GM12878 (cell line): ENCODE measurements around the gene PSMC3. TPM values are rescaled to one million over a fixed set of nuclear protein-coding genes. Genes with fewer than 3 reads are reported as not detected.

Source experiments
- ATAC-seq: fragments of 200-7000 bp; cut with Tn5 transposase; 3 replicates; pipeline ENCODE4 v1.9.1; 2020; ENCODE audit warnings: mild to moderate bottlenecking, moderate library complexity
- BruUV-seq: library from RNA; stranded (reverse); fragments of 400-500 nt; replicated peaks from 2 replicates; lab custom pipeline; 2021; lab: Mats Ljungman, UMichigan
- CTCF ChIA-PET: fragments of 300-600 bp; sonication (Branson Sonifier 250); formaldehyde crosslinking; extraction: SDS; loops from one replicate; lab custom pipeline; 2021; ENCODE audit warnings: inconsistent platforms; lab: Yijun Ruan, JAX
- POLR2A ChIA-PET: fragments of 350-600 bp; formaldehyde crosslinking; extraction: SDS; loops from one replicate; lab custom pipeline; 2021; ENCODE audit warnings: inconsistent platforms; lab: Charles Lee
- RAD21 ChIA-PET: fragments of 300-600 bp; sonication (Branson Sonifier 250); formaldehyde crosslinking; loops from one replicate; lab custom pipeline; 2023; ENCODE audit warnings: antibody characterized with exemption; ENCODE audit not compliant: unreplicated experiment; lab: Charles Lee
- SMC1A ChIA-PET: fragments of 300-600 bp; sonication (Branson Sonifier 250); formaldehyde crosslinking; loops from one replicate; lab custom pipeline; 2023; ENCODE audit not compliant: unreplicated experiment, uncharacterized antibody; lab: Charles Lee
- DNase-seq: peaks from one replicate; pipeline ENCODE4 v3.0.0-alpha.2; 2011; ENCODE audit warnings: low read depth, low spot score
- FAIRE-seq: peaks from 3 replicates; lab custom pipeline; 2011; peaks lifted over from hg19 to GRCh38; lab: Jason Lieb, UNC
- H2AFZ ChIP-seq: 2 replicates; pipeline ENCODE4 v1.6.0; 2011; ENCODE audit warnings: low read depth, low read length, control low read depth; ENCODE audit not compliant: control insufficient read depth
- H3K27ac ChIP-seq: 2 replicates; pipeline ENCODE4 v1.5.1; 2011; ENCODE audit warnings: control low read depth; ENCODE audit not compliant: control insufficient read depth, insufficient read depth
- H3K27me3 ChIP-seq, 2 experiments: replicated peaks in 1 of 2; 2 replicates each; pipeline versions ENCODE4 v1.6.0 to v1.6.1; 2011; ENCODE audit warnings: low read length in 1 of 2; ENCODE audit not compliant: control insufficient read depth in 2 of 2, insufficient read depth in 2 of 2
- H3K36me3 ChIP-seq, 2 experiments: 2 replicates each; pipeline ENCODE4 v1.5.1; 2011; ENCODE audit warnings: low read length in 1 of 2; ENCODE audit not compliant: control insufficient read depth in 2 of 2, insufficient read depth in 2 of 2
- H3K4me1 ChIP-seq: 2 replicates; pipeline ENCODE4 v1.6.1; 2011; ENCODE audit warnings: mild to moderate bottlenecking, low read length, moderate library complexity, mixed read lengths; ENCODE audit not compliant: control insufficient read depth, insufficient read depth
- H3K4me2 ChIP-seq: 2 replicates; pipeline ENCODE4 v1.6.0; 2011; ENCODE audit warnings: control low read depth; ENCODE audit not compliant: control insufficient read depth, insufficient read depth
- H3K4me3 ChIP-seq: fragments of 200-600 bp; sonication (generic); 2 replicates; pipeline ENCODE4 v1.5.1; 2016
- H3K79me2 ChIP-seq: 2 replicates; pipeline ENCODE4 v1.6.0; 2011; ENCODE audit warnings: low read length; ENCODE audit not compliant: control insufficient read depth, insufficient read depth
- H3K9ac ChIP-seq: 2 replicates; pipeline ENCODE4 v1.8.0; 2011; ENCODE audit warnings: low read length, control low read depth, mixed read lengths; ENCODE audit not compliant: control insufficient read depth, insufficient read depth
- H3K9me3 ChIP-seq: replicated peaks from 3 replicates; pipeline ENCODE4 v1.5.1; 2011; ENCODE audit warnings: mild to moderate bottlenecking, low read length; ENCODE audit not compliant: control insufficient read depth, insufficient read depth
- H4K20me1 ChIP-seq: 2 replicates; pipeline ENCODE4 v1.6.0; 2011; ENCODE audit not compliant: control insufficient read depth, insufficient read depth
- ASH2L ChIP-seq: fragments of 300-600, 200-600 bp; sonication (generic); IDR thresholded peaks from 2 replicates; pipeline ENCODE4 v1.6.1; 2017; ENCODE audit warnings: low read depth, mild to moderate bottlenecking, borderline replicate concordance
- BCL11A ChIP-seq: IDR thresholded peaks from 2 replicates; pipeline ENCODE4 v1.6.1; 2011; ENCODE audit warnings: low read depth, low read length
- CBFB ChIP-seq: IDR thresholded peaks from 2 replicates; pipeline ENCODE4 v1.6.1; 2016; ENCODE audit warnings: antibody characterized with exemption, low read depth
- EED ChIP-seq: sonication (generic); IDR thresholded peaks from 2 replicates; pipeline ENCODE4 v1.6.1; 2016; ENCODE audit warnings: antibody characterized with exemption, low read depth
- HDAC2 ChIP-seq: fragments of 200-600 bp; sonication (generic); IDR thresholded peaks from 2 replicates; pipeline ENCODE4 v1.6.1; 2017
- HDGF ChIP-seq: fragments of 450-650 bp; IDR thresholded peaks from 2 replicates; pipeline ENCODE4 v1.6.1; 2016; ENCODE audit warnings: antibody characterized with exemption
- IKZF1 ChIP-seq: fragments of 450-650 bp; conservative IDR thresholded peaks from 2 replicates; pipeline ENCODE4 v1.6.1; 2017; ENCODE audit warnings: antibody characterized with exemption, mild to moderate bottlenecking
- KDM1A ChIP-seq: fragments of 200-600 bp; sonication (generic); IDR thresholded peaks from 2 replicates; pipeline ENCODE4 v1.6.1; 2016; ENCODE audit warnings: borderline replicate concordance
- MEF2B ChIP-seq: fragments of 450-650 bp; IDR thresholded peaks from 2 replicates; pipeline ENCODE4 v1.6.1; 2018; ENCODE audit warnings: mild to moderate bottlenecking, moderate library complexity; ENCODE audit not compliant: partially characterized antibody, poor library complexity, severe bottlenecking
- MTA3 ChIP-seq: IDR thresholded peaks from 2 replicates; pipeline ENCODE4 v1.6.1; 2012; ENCODE audit warnings: low read length, inconsistent platforms, borderline replicate concordance
- NBN ChIP-seq: fragments of 450-650 bp; IDR thresholded peaks from 2 replicates; pipeline ENCODE4 v1.6.1; 2016
- NFXL1 ChIP-seq: fragments of 450-650 bp; IDR thresholded peaks from 2 replicates; pipeline ENCODE4 v1.6.1; 2017; ENCODE audit warnings: antibody characterized with exemption, mild to moderate bottlenecking, borderline replicate concordance
- NR2F1 ChIP-seq: fragments of 450-650 bp; conservative IDR thresholded peaks from 2 replicates; pipeline ENCODE4 v1.6.1; 2017; ENCODE audit warnings: mild to moderate bottlenecking
- POLR2A ChIP-seq: IDR thresholded peaks from 2 replicates; pipeline ENCODE4 v1.6.1; 2011; ENCODE audit warnings: low read depth, mild to moderate bottlenecking, low read length
- SPI1 ChIP-seq: IDR thresholded peaks from 2 replicates; pipeline ENCODE4 v1.6.1; 2011; ENCODE audit warnings: low read depth, mild to moderate bottlenecking, low read length, moderate library complexity, borderline replicate concordance; ENCODE audit not compliant: insufficient read depth
- YBX1 ChIP-seq: fragments of 450-650 bp; IDR thresholded peaks from 2 replicates; pipeline ENCODE4 v1.6.1; 2016; ENCODE audit warnings: antibody characterized with exemption
- ZZZ3 ChIP-seq: IDR thresholded peaks from 2 replicates; pipeline ENCODE4 v1.6.1; 2011; ENCODE audit warnings: low read depth; ENCODE audit not compliant: control insufficient read depth, insufficient read length
- WGBS: methylation state at CpG from one replicate; pipeline ENCODE4 v1.1.6; 2016; ENCODE audit warnings: low lambda C conversion rate; ENCODE audit not compliant: insufficient replicate concordance, insufficient coverage; ENCODE audit errors: missing lambda C conversion rate; 5-methylcytosine and 5-hydroxymethylcytosine counted together
- in situ Hi-C: fragments of 300-500 bp; cut with MboI; formaldehyde crosslinking; loops from 9 replicates; pipeline ENCODE4 v1.14.3; 2018; ENCODE audit warnings: mixed read lengths
- intact Hi-C: fragments of 100-400 bp; cut with micrococcal nuclease; formaldehyde crosslinking; loops from one replicate; pipeline ENCODE4 v1.14.2; 2022; ENCODE audit not compliant: unreplicated experiment
- polyA plus RNA-seq, 11 experiments: library from polyadenylated mRNA; depleted of rRNA in 4 of 11; unstranded in 6 of 11; stranded (reverse) in 5 of 11; fragments of >200 nt; fragmentation: Nextera tagmentation in 4 of 11; fragmentation: Illumina TruSeq in 1 of 11; extraction: Ambion mirVana in 4 of 11; extraction: Trizol in 1 of 11; gene quantifications; 1 replicate in 1 of 11; 2 replicates in 10 of 11; pipeline versions ENCODE4 v1.2.1 to v1.2.3, GENCODE V29; 2011 to 2016; ENCODE audit warnings: inconsistent platforms in 2 of 11, missing spikeins in 2 of 11, low read depth in 1 of 11
- total RNA-seq, 4 experiments: library from RNA; depleted of rRNA in 3 of 4; stranded (reverse); fragments of >200 nt in 3 of 4; fragmentation: Illumina TruSeq in 1 of 4; extraction: Trizol in 1 of 4; gene quantifications; 2 replicates each; pipeline versions ENCODE4 v1.2.1 to v1.2.3, GENCODE V29; 2013 to 2021
- TF ChIP-seq, protein P1 (sequence below): fragments of 450-650 bp; IDR thresholded peaks from 2 replicates; pipeline ENCODE4 v1.6.1; 2016; ENCODE audit warnings: mild to moderate bottlenecking, moderate library complexity, borderline replicate concordance
- TF ChIP-seq, protein P2 (sequence below): IDR thresholded peaks from 2 replicates; pipeline ENCODE4 v1.6.1; 2012; ENCODE audit warnings: mild to moderate bottlenecking, low read depth, low read length

PSMC3 gene
- total and polyA plus RNA-seq, 10 of the 15 experiments (the other 5 are each of a cell fraction or from before 2014, with no cell fraction given) = 39.5 to 289 (median 155) TPM

DNA sequence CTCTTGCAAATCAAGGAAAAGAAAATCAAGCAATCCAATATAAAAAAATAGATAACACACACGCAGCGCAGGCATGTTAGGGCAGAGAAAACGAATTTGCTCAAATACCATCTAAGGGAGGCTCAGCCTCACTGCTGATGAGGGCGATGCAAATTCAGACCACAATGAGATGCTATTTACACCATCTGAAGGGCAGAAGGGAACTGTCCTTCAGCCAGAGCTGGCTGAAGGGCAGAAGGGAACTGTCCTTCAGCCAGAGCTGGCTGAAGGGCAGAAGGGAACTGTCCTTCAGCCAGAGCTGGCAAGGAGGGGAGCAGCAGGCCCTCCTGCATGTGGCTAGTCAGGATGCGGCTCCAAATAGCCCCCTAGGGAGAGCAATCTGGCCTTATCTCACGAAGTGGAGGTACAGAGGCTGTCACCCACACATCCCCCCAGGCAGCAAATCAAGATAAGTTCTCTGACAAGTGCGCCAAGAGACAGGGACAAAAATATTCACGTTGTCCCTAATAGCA lies 25.4 kb downstream of the PSMC3 start:
- ATAC-seq (peak; percentile 88), DNase-seq (peak; percentile 69), FAIRE-seq (peak; percentile 97)
- H3K9me3 ChIP-seq = no peaks in the 10 kb centered on the region
- H3K4me1 ChIP-seq = peaks cover 25% of the 10 kb centered on the region
- ChIA-PET RAD21 (interaction anchor here (0.6 to 3.3 kb wide), 6 partner anchors 10 to 337 kb away, joined by 3 to 31 read pairs (median 16); partner anchors contain the start of genes DDB2 and SPI1), CTCF (interaction anchor here (0.7 to 8.1 kb wide), 3 partner anchors 9 to 28 kb away, joined by 4 to 73 read pairs (median 5); no protein-coding TSS in a partner anchor), POLR2A (interaction anchor here (0.5 to 6.8 kb wide), 7 partner anchors 9 to 447 kb away, joined by 3 to 57 read pairs (median 5); partner anchors contain the start of genes NUP160 and SPI1), SMC1A (interaction anchor here (1.2 to 3.1 kb wide), 5 partner anchors 10 to 130 kb away, joined by 3 to 15 read pairs (median 11); partner anchors contain the start of gene SPI1)
- H3K27me3 ChIP-seq = no peaks in the 10 kb centered on the region
- in situ Hi-C loops (no loop called here), intact Hi-C loops (loop anchor here (10.0 kb wide), 2 partner anchors 76 to 454 kb away; no protein-coding TSS in a partner anchor)
- H3K36me3 ChIP-seq = no peaks in the 10 kb centered on the region
- no peaks in the 10 kb centered on the region for H3K79me2 ChIP-seq
- H2AFZ ChIP-seq = peak overlapping the region; percentile 89
- peak overlapping the region; percentile 76 for H3K4me3 ChIP-seq
- whole genome bisulfite sequencing = 0% methylated on average over 8 of the region's 8 CpGs
- peak overlapping the region; percentile 99 for H3K4me2 ChIP-seq
- H3K27ac ChIP-seq = peak overlapping the region; percentile 89
- H4K20me1 ChIP-seq = no peaks in the 10 kb centered on the region
- peak overlapping the region; percentile 74 for H3K9ac ChIP-seq
- BruUV-seq = no TSS peak
- peak; percentile 6 for TF ChIP-seq MEF2B
- TF ChIP-seq HDGF = peak; percentile 68; the same call in 1 of the 2 replicates
- no peak for TF ChIP-seq ASH2L
- no peak for TF ChIP-seq HDAC2
- TF ChIP-seq, protein P1, sequence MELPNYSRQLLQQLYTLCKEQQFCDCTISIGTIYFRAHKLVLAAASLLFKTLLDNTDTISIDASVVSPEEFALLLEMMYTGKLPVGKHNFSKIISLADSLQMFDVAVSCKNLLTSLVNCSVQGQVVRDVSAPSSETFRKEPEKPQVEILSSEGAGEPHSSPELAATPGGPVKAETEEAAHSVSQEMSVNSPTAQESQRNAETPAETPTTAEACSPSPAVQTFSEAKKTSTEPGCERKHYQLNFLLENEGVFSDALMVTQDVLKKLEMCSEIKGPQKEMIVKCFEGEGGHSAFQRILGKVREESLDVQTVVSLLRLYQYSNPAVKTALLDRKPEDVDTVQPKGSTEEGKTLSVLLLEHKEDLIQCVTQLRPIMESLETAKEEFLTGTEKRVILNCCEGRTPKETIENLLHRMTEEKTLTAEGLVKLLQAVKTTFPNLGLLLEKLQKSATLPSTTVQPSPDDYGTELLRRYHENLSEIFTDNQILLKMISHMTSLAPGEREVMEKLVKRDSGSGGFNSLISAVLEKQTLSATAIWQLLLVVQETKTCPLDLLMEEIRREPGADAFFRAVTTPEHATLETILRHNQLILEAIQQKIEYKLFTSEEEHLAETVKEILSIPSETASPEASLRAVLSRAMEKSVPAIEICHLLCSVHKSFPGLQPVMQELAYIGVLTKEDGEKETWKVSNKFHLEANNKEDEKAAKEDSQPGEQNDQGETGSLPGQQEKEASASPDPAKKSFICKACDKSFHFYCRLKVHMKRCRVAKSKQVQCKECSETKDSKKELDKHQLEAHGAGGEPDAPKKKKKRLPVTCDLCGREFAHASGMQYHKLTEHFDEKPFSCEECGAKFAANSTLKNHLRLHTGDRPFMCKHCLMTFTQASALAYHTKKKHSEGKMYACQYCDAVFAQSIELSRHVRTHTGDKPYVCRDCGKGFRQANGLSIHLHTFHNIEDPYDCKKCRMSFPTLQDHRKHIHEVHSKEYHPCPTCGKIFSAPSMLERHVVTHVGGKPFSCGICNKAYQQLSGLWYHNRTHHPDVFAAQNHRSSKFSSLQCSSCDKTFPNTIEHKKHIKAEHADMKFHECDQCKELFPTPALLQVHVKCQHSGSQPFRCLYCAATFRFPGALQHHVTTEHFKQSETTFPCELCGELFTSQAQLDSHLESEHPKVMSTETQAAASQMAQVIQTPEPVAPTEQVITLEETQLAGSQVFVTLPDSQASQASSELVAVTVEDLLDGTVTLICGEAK = no peak
- TF ChIP-seq MTA3 = no peak; the same call in 1 of the 2 replicates
- TF ChIP-seq SPI1 = peak; percentile 9; the same call in 1 of the 2 replicates
- TF ChIP-seq NBN = 0 out of 2 replicates have a peak, but pooled peaks have one; percentile 89
- TF ChIP-seq EED = no peak
- no peak for TF ChIP-seq BCL11A
- TF ChIP-seq IKZF1 = 0 out of 2 replicates have a peak, but pooled peaks have one; percentile 34
- TF ChIP-seq NFXL1 = no peak
- TF ChIP-seq KDM1A = no peak
- TF ChIP-seq, protein P2, sequence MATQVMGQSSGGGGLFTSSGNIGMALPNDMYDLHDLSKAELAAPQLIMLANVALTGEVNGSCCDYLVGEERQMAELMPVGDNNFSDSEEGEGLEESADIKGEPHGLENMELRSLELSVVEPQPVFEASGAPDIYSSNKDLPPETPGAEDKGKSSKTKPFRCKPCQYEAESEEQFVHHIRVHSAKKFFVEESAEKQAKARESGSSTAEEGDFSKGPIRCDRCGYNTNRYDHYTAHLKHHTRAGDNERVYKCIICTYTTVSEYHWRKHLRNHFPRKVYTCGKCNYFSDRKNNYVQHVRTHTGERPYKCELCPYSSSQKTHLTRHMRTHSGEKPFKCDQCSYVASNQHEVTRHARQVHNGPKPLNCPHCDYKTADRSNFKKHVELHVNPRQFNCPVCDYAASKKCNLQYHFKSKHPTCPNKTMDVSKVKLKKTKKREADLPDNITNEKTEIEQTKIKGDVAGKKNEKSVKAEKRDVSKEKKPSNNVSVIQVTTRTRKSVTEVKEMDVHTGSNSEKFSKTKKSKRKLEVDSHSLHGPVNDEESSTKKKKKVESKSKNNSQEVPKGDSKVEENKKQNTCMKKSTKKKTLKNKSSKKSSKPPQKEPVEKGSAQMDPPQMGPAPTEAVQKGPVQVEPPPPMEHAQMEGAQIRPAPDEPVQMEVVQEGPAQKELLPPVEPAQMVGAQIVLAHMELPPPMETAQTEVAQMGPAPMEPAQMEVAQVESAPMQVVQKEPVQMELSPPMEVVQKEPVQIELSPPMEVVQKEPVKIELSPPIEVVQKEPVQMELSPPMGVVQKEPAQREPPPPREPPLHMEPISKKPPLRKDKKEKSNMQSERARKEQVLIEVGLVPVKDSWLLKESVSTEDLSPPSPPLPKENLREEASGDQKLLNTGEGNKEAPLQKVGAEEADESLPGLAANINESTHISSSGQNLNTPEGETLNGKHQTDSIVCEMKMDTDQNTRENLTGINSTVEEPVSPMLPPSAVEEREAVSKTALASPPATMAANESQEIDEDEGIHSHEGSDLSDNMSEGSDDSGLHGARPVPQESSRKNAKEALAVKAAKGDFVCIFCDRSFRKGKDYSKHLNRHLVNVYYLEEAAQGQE = peak; percentile 42; the same call in 1 of the 2 replicates
- TF ChIP-seq CBFB = no peak
- TF ChIP-seq ZZZ3 = no peak
- no peak for TF ChIP-seq NR2F1
- TF ChIP-seq POLR2A = peak; percentile 46; the same call in 1 of the 2 replicates
- no peak for TF ChIP-seq YBX1
